Measurements from ENCODE around the gene SEBOX.

- no peak for TF ChIP-seq EZH2 (IDR thresholded peaks at IDR 0.05; ENCODE audit: low read length, unreplicated experiment)
- no peak for TF ChIP-seq CTCF (conservative IDR thresholded peaks at IDR 0.05; ENCODE audit: low read depth, low read length)
Measured at GRCh38 chr17:28395968-28396367, 31.0 kb upstream of the SEBOX start.
